Sigmoid colon (tissue), 4 donors: ENCODE results near the gene CYB561D1.

Experiments
- POLR2AphosphoS5 ChIP-seq, 4 donors: sonication (generic); formaldehyde crosslinking; IDR thresholded peaks; one replicate each; pipeline ENCODE4 v1.6.1; 2017; ENCODE audit warnings: antibody characterized with exemption in 4 of 4
- TF ChIP-seq, protein P1 (sequence below), 4 experiments: fragments of 450-650 bp in 3 of 4; fragments of 200-600 bp in 1 of 4; IDR thresholded peaks; one replicate each; pipeline ENCODE4 v1.5.1; 2016 to 2019; ENCODE audit warnings: antibody characterized with exemption in 4 of 4, mild to moderate bottlenecking in 3 of 4, moderate library complexity in 2 of 4

DNA sequence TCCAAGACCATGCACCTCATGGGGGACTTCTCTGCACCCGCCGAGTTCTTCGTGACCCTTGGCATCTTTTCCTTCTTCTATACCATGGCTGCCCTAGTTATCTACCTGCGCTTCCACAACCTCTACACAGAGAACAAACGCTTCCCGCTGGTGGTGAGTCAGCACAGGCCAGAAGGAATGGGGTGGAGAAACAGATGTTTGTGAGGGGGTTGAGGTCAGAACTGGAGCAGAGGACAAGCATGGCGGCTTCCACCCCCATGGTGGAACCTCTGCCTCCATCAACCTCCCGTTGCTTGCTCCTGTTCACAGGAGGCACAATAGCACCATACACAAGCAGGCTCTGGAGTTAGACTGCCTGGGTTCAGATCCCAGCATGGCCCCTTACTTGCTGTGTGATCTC lies 17.1 kb upstream of the CYB561D1 start:
- TF ChIP-seq POLR2AphosphoS5 (IDR thresholded peaks at IDR 0.05) = no peak
- TF ChIP-seq, protein P1, sequence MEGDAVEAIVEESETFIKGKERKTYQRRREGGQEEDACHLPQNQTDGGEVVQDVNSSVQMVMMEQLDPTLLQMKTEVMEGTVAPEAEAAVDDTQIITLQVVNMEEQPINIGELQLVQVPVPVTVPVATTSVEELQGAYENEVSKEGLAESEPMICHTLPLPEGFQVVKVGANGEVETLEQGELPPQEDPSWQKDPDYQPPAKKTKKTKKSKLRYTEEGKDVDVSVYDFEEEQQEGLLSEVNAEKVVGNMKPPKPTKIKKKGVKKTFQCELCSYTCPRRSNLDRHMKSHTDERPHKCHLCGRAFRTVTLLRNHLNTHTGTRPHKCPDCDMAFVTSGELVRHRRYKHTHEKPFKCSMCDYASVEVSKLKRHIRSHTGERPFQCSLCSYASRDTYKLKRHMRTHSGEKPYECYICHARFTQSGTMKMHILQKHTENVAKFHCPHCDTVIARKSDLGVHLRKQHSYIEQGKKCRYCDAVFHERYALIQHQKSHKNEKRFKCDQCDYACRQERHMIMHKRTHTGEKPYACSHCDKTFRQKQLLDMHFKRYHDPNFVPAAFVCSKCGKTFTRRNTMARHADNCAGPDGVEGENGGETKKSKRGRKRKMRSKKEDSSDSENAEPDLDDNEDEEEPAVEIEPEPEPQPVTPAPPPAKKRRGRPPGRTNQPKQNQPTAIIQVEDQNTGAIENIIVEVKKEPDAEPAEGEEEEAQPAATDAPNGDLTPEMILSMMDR (IDR thresholded peaks at IDR 0.05) = no peak
